Stimulated activated CD8-positive, alpha-beta memory T cell treated with anti-CD3 and anti-CD28 coated beads, Interleukin-12 subunit alpha, Interleukin-12 subunit beta, amount 100 ng/mL, for 4 hours (primary cell): Measurements from ENCODE around the gene WDFY4.

ENCODE experiments used
- DNase-seq: peaks from one replicate; pipeline ENCODE4 v3.0.0-alpha.2; 2020; ENCODE audit warnings: low read depth

WDFY4 gene

GRCh38 chr10:49024484-49024883 lies 339.8 kb downstream of the WDFY4 start:
- DNase-seq: no peak

DNA sequence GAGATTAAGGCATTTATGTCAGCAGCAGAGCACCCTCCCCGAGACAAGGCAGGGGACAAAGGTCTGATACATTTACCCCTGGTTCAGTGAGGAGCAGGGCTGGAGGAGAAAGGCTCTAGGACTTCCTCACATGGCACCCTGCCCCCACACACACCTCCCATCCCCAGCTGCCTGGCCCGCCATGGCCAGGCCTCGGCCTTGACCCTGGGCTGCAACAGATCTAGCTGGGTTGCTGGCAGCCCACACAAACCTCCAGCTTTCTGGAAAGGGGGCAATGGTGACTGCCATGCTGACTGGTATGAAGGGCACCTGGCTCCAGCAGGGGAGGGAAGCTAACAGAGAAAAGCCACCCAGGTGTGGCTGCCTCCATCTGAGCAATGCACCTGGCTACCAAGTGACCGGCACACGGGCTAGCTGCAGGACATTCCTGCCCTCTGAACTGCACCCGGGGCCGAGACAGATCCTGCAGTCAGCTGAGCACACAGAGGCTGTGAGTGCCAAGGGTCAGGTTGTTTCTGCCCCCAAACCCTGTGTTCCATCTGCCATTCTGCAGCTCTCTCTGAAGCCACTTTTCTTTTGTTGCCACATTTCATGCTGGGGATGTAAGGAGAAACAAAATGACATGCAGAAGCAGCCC lies 340.8 kb downstream of the WDFY4 start:
- DNase-seq: no peak

DNA sequence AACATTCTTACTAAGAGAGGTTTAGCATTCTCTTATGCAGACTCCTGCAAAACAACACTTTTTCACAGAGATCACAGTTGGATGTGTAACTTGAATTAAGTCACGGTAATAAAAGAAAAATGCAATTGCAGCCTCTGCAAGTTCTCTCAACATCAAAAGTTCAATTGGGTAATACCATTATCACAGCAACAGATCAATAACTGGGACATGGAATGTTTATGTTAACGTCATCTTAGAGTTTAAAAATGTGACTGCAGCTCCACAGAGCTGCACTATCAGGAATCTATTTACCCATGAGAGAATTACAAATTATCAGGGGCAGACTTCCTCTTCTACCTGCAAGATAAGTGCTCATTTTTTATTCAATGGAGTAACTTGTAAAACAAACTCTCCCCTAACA lies 344.0 kb downstream of the WDFY4 start:
- DNase-seq: no peak

DNA sequence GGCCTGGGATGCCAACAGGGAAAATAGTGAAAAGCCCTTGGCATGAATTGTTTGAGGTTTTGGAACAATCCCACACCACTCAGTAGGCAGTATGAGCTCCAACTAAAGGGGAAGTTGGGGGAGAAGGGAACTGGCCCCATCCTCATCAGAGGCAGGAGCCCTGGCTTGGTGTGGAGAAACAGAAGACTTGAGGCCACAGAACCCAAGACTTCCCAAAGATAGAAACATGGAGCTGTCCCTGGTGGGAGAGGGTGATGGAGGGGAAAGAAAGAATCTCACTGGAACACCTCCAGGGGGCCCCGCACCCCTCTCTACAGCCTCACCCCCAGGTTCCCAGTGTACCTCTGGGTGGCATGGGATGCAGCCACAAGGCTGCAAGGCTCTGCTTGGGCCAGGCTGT lies 345.0 kb downstream of the WDFY4 start:
- DNase-seq: no peak
